IMR-90 (cell line): Measurements from ENCODE around the gene FER.

Experiments
- BHLHE40 ChIP-seq: fragments of 150-350 bp; IDR thresholded peaks from 2 replicates; pipeline ENCODE4 v1.6.1; 2016; ENCODE audit warnings: mild to moderate bottlenecking, low read depth, low read length
- CEBPB ChIP-seq: IDR thresholded peaks from 2 replicates; pipeline ENCODE4 v1.6.1; 2012; ENCODE audit warnings: low read depth, low read length, improper control_type of control experiment
- CTCF ChIP-seq: conservative IDR thresholded peaks from 2 replicates; pipeline ENCODE4 v1.5.1; 2012; ENCODE audit warnings: mild to moderate bottlenecking, low read depth, low read length, improper control_type of control experiment
- FOS ChIP-seq: fragments of 150-350 bp; IDR thresholded peaks from 2 replicates; pipeline ENCODE4 v1.6.1; 2016; ENCODE audit warnings: low read depth, low read length
- MAFK ChIP-seq: IDR thresholded peaks from 2 replicates; pipeline ENCODE4 v1.6.1; 2012; ENCODE audit warnings: low read depth, low read length, improper control_type of control experiment
- MAZ ChIP-seq: IDR thresholded peaks from 2 replicates; pipeline ENCODE4 v1.6.1; 2012; ENCODE audit warnings: low read depth, mild to moderate bottlenecking, low read length, improper control_type of control experiment, moderate library complexity, borderline replicate concordance
- MXI1 ChIP-seq: IDR thresholded peaks from 2 replicates; pipeline ENCODE4 v1.6.1; 2012; ENCODE audit warnings: low read depth, mild to moderate bottlenecking, low read length, moderate library complexity, borderline replicate concordance
- POLR2A ChIP-seq: IDR thresholded peaks from 2 replicates; pipeline ENCODE4 v1.6.1; 2012; ENCODE audit warnings: mild to moderate bottlenecking, low read depth, low read length
- RAD21 ChIP-seq: IDR thresholded peaks from 2 replicates; pipeline ENCODE4 v1.6.1; 2012; ENCODE audit warnings: low read length, improper control_type of control experiment
- RCOR1 ChIP-seq: IDR thresholded peaks from 2 replicates; pipeline ENCODE4 v1.6.1; 2012; ENCODE audit warnings: mild to moderate bottlenecking, low read length, improper control_type of control experiment; ENCODE audit not compliant: insufficient replicate concordance
- RFX5 ChIP-seq: IDR thresholded peaks from 2 replicates; pipeline ENCODE4 v1.8.0; 2012; ENCODE audit warnings: low read depth, mild to moderate bottlenecking, low read length, moderate library complexity
- TF ChIP-seq, protein P1 (sequence below): fragments of 150-350 bp; IDR thresholded peaks from 2 replicates; pipeline ENCODE4 v1.6.1; 2016; ENCODE audit warnings: low read depth, mild to moderate bottlenecking, low read length, moderate library complexity, borderline replicate concordance

GRCh38 chr5:109076741-109077140, 329.0 kb downstream of the FER start:
- TF ChIP-seq CTCF (no peak), MXI1 (no peak), POLR2A (no peak), RFX5 (no peak), CEBPB (no peak), MAFK (no peak), BHLHE40 (no peak), MAZ (no peak), FOS (no peak), RCOR1 (no peak), RAD21 (no peak)
- TF ChIP-seq, protein P1, sequence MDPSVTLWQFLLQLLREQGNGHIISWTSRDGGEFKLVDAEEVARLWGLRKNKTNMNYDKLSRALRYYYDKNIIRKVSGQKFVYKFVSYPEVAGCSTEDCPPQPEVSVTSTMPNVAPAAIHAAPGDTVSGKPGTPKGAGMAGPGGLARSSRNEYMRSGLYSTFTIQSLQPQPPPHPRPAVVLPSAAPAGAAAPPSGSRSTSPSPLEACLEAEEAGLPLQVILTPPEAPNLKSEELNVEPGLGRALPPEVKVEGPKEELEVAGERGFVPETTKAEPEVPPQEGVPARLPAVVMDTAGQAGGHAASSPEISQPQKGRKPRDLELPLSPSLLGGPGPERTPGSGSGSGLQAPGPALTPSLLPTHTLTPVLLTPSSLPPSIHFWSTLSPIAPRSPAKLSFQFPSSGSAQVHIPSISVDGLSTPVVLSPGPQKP: no peak
